ENCODE results near the gene ACSS2.
A peak's percentile ranks its signal among the peaks of the same experiment; 100 is the strongest.

Gene ACSS2

GRCh38 chr20:34949120-34949519, 72.7 kb downstream of the ACSS2 start:
- no peak for DNase-seq (ENCODE audit: low read depth)

- DNase-seq (ENCODE audit: low read depth), result no peak
These were observed 74.8 kb downstream of the ACSS2 start for GRCh38 chr20:34951252-34951651.

- DNase-seq (ENCODE audit: low read depth), result no peak
These were observed 75.2 kb downstream of the ACSS2 start for GRCh38 chr20:34951652-34952051.

GRCh38 chr20:34952671-34953070, 76.3 kb downstream of the ACSS2 start:
- no peak for DNase-seq (ENCODE audit: low read depth)

- DNase-seq (ENCODE audit: low read depth), result no peak
These were observed 77.5 kb downstream of the ACSS2 start for GRCh38 chr20:34953960-34954359.

GRCh38 chr20:34954904-34955230, 78.5 kb downstream of the ACSS2 start:
- DNase-seq (ENCODE audit: low read depth), result no peak

GRCh38 chr20:34955231-34956040, 79.0 kb downstream of the ACSS2 start, which contains the start of the genes GSS and MYH7B:
Gene GSS, minus strand, starts transcription at chr20:34955806. Its CDS starts 3,954 bp downstream, at chr20:34951852.
Gene MYH7B, plus strand, starts transcription at chr20:34955868. Its CDS starts 22,138 bp downstream, at chr20:34978006.
- peak; percentile 93 for DNase-seq (ENCODE audit: low read depth)

- DNase-seq (ENCODE audit: low read depth), result no peak
These were observed 79.6 kb downstream of the ACSS2 start for GRCh38 chr20:34956041-34956458.

GRCh38 chr20:34956751-34957472, 80.5 kb downstream of the ACSS2 start:
- no peak for DNase-seq (ENCODE audit: low read depth)

- DNase-seq (ENCODE audit: low read depth), result no peak
These were observed 88.1 kb downstream of the ACSS2 start for GRCh38 chr20:34964486-34964885.

- DNase-seq (ENCODE audit: low read depth), result no peak
These were observed 88.6 kb downstream of the ACSS2 start for GRCh38 chr20:34965051-34965450.

GRCh38 chr20:34967421-34967820, 91.0 kb downstream of the ACSS2 start:
- no peak for DNase-seq (ENCODE audit: low read depth)

- DNase-seq (ENCODE audit: low read depth), result no peak
These were observed 91.8 kb downstream of the ACSS2 start for GRCh38 chr20:34968042-34968775.

- no peak for DNase-seq (ENCODE audit: low read depth)
These were observed 93.9 kb downstream of the ACSS2 start for GRCh38 chr20:34970193-34970840.

- DNase-seq (ENCODE audit: low read depth), result no peak
These were observed 94.6 kb downstream of the ACSS2 start for GRCh38 chr20:34970846-34971560.

GRCh38 chr20:34971561-34972235, 95.3 kb downstream of the ACSS2 start:
- DNase-seq (ENCODE audit: low read depth), result no peak

GRCh38 chr20:34974246-34974645, 97.8 kb downstream of the ACSS2 start:
- DNase-seq (ENCODE audit: low read depth), result no peak

GRCh38 chr20:34976286-34976685, 99.9 kb downstream of the ACSS2 start:
- no peak for DNase-seq (ENCODE audit: low read depth)
